Stimulated activated naive CD8-positive, alpha-beta T cell treated with anti-CD3 and anti-CD28 coated beads, Interleukin-15, amount 100 ng/mL, for 72 hours (primary cell): ENCODE results near the gene CCDC69.

Source experiments
- ATAC-seq: fragments of 150-1000 bp; cut with Tn5 transposase; 2 replicates; pipeline ENCODE4 v1.10.0; 2021; ENCODE audit warnings: mild to moderate bottlenecking, moderate library complexity
- DNase-seq, 2 donors: peaks; one replicate each; pipeline ENCODE4 v3.0.0; 2021 to 2022
- H3K27ac Mint-ChIP-seq, 2 donors: one replicate each; pipeline ENCODE4 v1.8.0; 2022; ENCODE audit warnings: mild to moderate bottlenecking in 2 of 2, mixed read lengths in 2 of 2, moderate library complexity in 2 of 2
- H3K27me3 Mint-ChIP-seq: one replicate; pipeline ENCODE4 v1.8.0; 2022; ENCODE audit warnings: mixed read lengths
- H3K4me1 Mint-ChIP-seq: one replicate; pipeline ENCODE4 v1.8.0; 2022; ENCODE audit warnings: mild to moderate bottlenecking, mixed read lengths
- H3K4me3 Mint-ChIP-seq, 2 donors: one replicate each; pipeline ENCODE4 v1.8.0; 2022; ENCODE audit warnings: mild to moderate bottlenecking in 2 of 2, mixed read lengths in 2 of 2, moderate library complexity in 1 of 2
- H3K9me3 Mint-ChIP-seq, 2 donors: one replicate each; pipeline ENCODE4 v1.8.0; 2022; ENCODE audit warnings: mixed read lengths in 2 of 2

The CCDC69 gene

GRCh38 chr5:151142933-151143332, 81.0 kb downstream of the CCDC69 start:
- H3K4me3 Mint-ChIP-seq = peak overlapping the region in 1 of 2 donors; percentile 2
- H3K27ac Mint-ChIP-seq = no peak overlapping the region
- H3K27me3 Mint-ChIP-seq = no peaks in the 10 kb centered on the region
- H3K4me1 Mint-ChIP-seq = peaks cover 100% of the 10 kb centered on the region
- H3K9me3 Mint-ChIP-seq = no peaks in the 10 kb centered on the region
- ATAC-seq (no peak), DNase-seq (no peak)

- Mint-ChIP-seq H3K4me3 (peak overlapping the region; percentile 85 to 88), H3K27ac (peak overlapping the region; percentile 90 to 91)
- peak; percentile 56 to 77 for DNase-seq
These were observed 82.4 kb downstream of the CCDC69 start for GRCh38 chr5:151141535-151141934.

GRCh38 chr5:151140686-151141459, 83.0 kb downstream of the CCDC69 start:
- DNase-seq (no peak), ATAC-seq (no peak)
- Mint-ChIP-seq H3K4me1 (peaks cover 95% of the 10 kb centered on the region), H3K4me3 (peak overlapping the region; percentile 85 to 88), H3K27me3 (no peaks in the 10 kb centered on the region), H3K27ac (peak overlapping the region; percentile 61 to 91), H3K9me3 (no peaks in the 10 kb centered on the region)

More at GRCh38 chr5:151141535-151141934, 82.4 kb downstream of the CCDC69 start:
- Mint-ChIP-seq H3K4me1 (peaks cover 98% of the 10 kb centered on the region), H3K9me3 (no peaks in the 10 kb centered on the region), H3K27me3 (no peaks in the 10 kb centered on the region)
- peak; percentile 94 for ATAC-seq

GRCh38 chr5:151139646-151140045, 84.2 kb downstream of the CCDC69 start:
- no peak for ATAC-seq
- Mint-ChIP-seq H3K27me3 (no peaks in the 10 kb centered on the region), H3K27ac (peak overlapping the region in 1 of 2 donors; percentile 13), H3K4me1 (peaks cover 93% of the 10 kb centered on the region), H3K9me3 (no peaks in the 10 kb centered on the region), H3K4me3 (peak overlapping the region in 1 of 2 donors; percentile 40)
- DNase-seq = no peak

- Mint-ChIP-seq H3K9me3 (no peaks in the 10 kb centered on the region), H3K27ac (peak overlapping the region; percentile 13 to 83), H3K4me3 (peak overlapping the region; percentile 13 to 40), H3K4me1 (peaks cover 93% of the 10 kb centered on the region), H3K27me3 (no peaks in the 10 kb centered on the region)
- DNase-seq = no peak
- peak; percentile 15 for ATAC-seq
These were observed 84.9 kb downstream of the CCDC69 start for GRCh38 chr5:151139015-151139414.

- Mint-ChIP-seq H3K9me3 (no peaks in the 10 kb centered on the region), H3K27me3 (no peaks in the 10 kb centered on the region), H3K4me3 (no peak overlapping the region), H3K4me1 (peaks cover 88% of the 10 kb centered on the region), H3K27ac (peak overlapping the region in 1 of 2 donors; percentile 47)
- no peak for DNase-seq
- no peak for ATAC-seq
These were observed 85.8 kb downstream of the CCDC69 start for GRCh38 chr5:151138114-151138513.

- H3K4me1 Mint-ChIP-seq = peaks cover 88% of the 10 kb centered on the region
- peak overlapping the region; percentile 47 to 81 for H3K27ac Mint-ChIP-seq
- H3K9me3 Mint-ChIP-seq = no peaks in the 10 kb centered on the region
- DNase-seq = no peak
- no peak overlapping the region for H3K4me3 Mint-ChIP-seq
- H3K27me3 Mint-ChIP-seq = no peaks in the 10 kb centered on the region
- no peak for ATAC-seq
These were observed 86.6 kb downstream of the CCDC69 start for GRCh38 chr5:151137067-151137825.

- Mint-ChIP-seq H3K27ac (peak overlapping the region in 1 of 2 donors; percentile 31), H3K4me3 (no peak overlapping the region), H3K4me1 (peaks cover 87% of the 10 kb centered on the region), H3K27me3 (no peaks in the 10 kb centered on the region), H3K9me3 (no peaks in the 10 kb centered on the region)
- no peak for DNase-seq
- ATAC-seq = no peak
These were observed 89.7 kb downstream of the CCDC69 start for GRCh38 chr5:151134228-151134627.

- H3K27me3 Mint-ChIP-seq = no peaks in the 10 kb centered on the region
- H3K27ac Mint-ChIP-seq = no peak overlapping the region
- DNase-seq (no peak), ATAC-seq (no peak)
- no peaks in the 10 kb centered on the region for H3K9me3 Mint-ChIP-seq
- H3K4me1 Mint-ChIP-seq = peaks cover 86% of the 10 kb centered on the region
- H3K4me3 Mint-ChIP-seq = no peak overlapping the region
These were observed 90.9 kb downstream of the CCDC69 start for GRCh38 chr5:151132963-151133362.
